Gastrocnemius medialis (tissue), 4 donors: ENCODE measurements around the gene WDSUB1. TPM values are rescaled to one million over a fixed set of nuclear protein-coding genes. Genes with fewer than 3 reads are reported as not detected.

ENCODE experiments used
- ATAC-seq, 2 donors: fragments of 150-250 bp; one replicate each; pipeline ENCODE4 v1.9.1; 2016
- DNase-seq, 2 donors: peaks; one replicate each; pipeline ENCODE4 v3.0.0-alpha.2; 2019
- H3K27ac ChIP-seq, 4 donors: fragments of 200-600 bp; sonication (generic); 1 replicate in 1 of 4; 2 replicates in 3 of 4; pipeline ENCODE4 v1.5.1; 2016 to 2018; ENCODE audit warnings: mild to moderate bottlenecking in 2 of 4, moderate library complexity in 1 of 4
- H3K27me3 ChIP-seq, 3 donors: fragments of 200-600 bp; sonication (generic) in 2 of 3; 1 replicate in 1 of 3; 2 replicates in 2 of 3; pipeline versions ENCODE4 v1.5.1 to v1.6.0; 2016 to 2019; ENCODE audit warnings: mild to moderate bottlenecking in 1 of 3, moderate library complexity in 1 of 3
- H3K36me3 ChIP-seq, 2 donors: fragments of 200-600 bp; sonication (generic) in 1 of 2; one replicate each; pipeline ENCODE4 v1.5.1; 2017 to 2018
- H3K4me1 ChIP-seq, 2 donors: fragments of 200-600 bp; sonication (generic) in 1 of 2; one replicate each; pipeline ENCODE4 v1.5.1; 2016 to 2017; ENCODE audit warnings: mild to moderate bottlenecking in 2 of 2
- H3K4me3 ChIP-seq, 4 donors: fragments of 200-600 bp; sonication (generic) in 3 of 4; 1 replicate in 1 of 4; 2 replicates in 3 of 4; pipeline ENCODE4 v1.5.1; 2016 to 2019; ENCODE audit warnings: mild to moderate bottlenecking in 2 of 4
- H3K9me3 ChIP-seq, 3 donors: fragments of 200-600 bp; sonication (generic) in 2 of 3; 1 replicate in 1 of 3; 2 replicates in 2 of 3; pipeline ENCODE4 v1.5.1; 2016 to 2019
- POLR2A ChIP-seq, 2 donors: fragments of 450-650 bp; IDR thresholded peaks; one replicate each; pipeline ENCODE4 v1.6.1; 2017; ENCODE audit warnings: antibody characterized with exemption in 2 of 2, mild to moderate bottlenecking in 2 of 2, moderate library complexity in 2 of 2
- in situ Hi-C, 4 donors: fragments of 200-750 bp; cut with MboI; loops; one replicate each; pipeline versions ENCODE4 v1.15.0 to v1.8.0; 2017; ENCODE audit warnings: low sequenced_read_pairs in 4 of 4
- intact Hi-C: fragments of 100-400 bp; cut with DNase I; formaldehyde crosslinking; loops from one replicate; pipeline ENCODE4 v1.15.1; 2023; ENCODE audit warnings: low total_unique reads
- total RNA-seq, 4 donors: library from RNA; depleted of rRNA; stranded (reverse); fragments of >200 nt; gene quantifications; one replicate each; pipeline versions ENCODE4 v1.1.0 to v1.2.3, GENCODE V29; 2016
- TF ChIP-seq, protein P1 (sequence below), 5 experiments: fragments of 450-650 bp in 3 of 5; fragments of 200-600 bp in 2 of 5; sonication (generic) in 2 of 5; IDR thresholded peaks in 4 of 5; conservative IDR thresholded peaks in 1 of 5; 1 replicate in 4 of 5; 2 replicates in 1 of 5; pipeline ENCODE4 v1.5.1; 2016 to 2019; ENCODE audit warnings: antibody characterized with exemption in 5 of 5, mild to moderate bottlenecking in 3 of 5, moderate library complexity in 3 of 5

The WDSUB1 gene
- total RNA-seq, 4 donors from 2014 or later = 1.4 to 3.1 (median 2.5) TPM

- Histone ChIP-seq H3K4me3 (no peak overlapping the region), H3K9me3 (no peaks in the 10 kb centered on the region), H3K27ac (no peak overlapping the region), H3K27me3 (no peaks in the 10 kb centered on the region), H3K4me1 (peaks cover 0 to 4% of the 10 kb centered on the region in 2 donors), H3K36me3 (no peaks in the 10 kb centered on the region)
- intact Hi-C loops (no loop called here), in situ Hi-C loops (no loop called here)
- ATAC-seq (peak; percentile 42 to 43), DNase-seq (no peak)
- no peak for TF ChIP-seq POLR2A (IDR thresholded peaks at IDR 0.05)
- TF ChIP-seq, protein P1, sequence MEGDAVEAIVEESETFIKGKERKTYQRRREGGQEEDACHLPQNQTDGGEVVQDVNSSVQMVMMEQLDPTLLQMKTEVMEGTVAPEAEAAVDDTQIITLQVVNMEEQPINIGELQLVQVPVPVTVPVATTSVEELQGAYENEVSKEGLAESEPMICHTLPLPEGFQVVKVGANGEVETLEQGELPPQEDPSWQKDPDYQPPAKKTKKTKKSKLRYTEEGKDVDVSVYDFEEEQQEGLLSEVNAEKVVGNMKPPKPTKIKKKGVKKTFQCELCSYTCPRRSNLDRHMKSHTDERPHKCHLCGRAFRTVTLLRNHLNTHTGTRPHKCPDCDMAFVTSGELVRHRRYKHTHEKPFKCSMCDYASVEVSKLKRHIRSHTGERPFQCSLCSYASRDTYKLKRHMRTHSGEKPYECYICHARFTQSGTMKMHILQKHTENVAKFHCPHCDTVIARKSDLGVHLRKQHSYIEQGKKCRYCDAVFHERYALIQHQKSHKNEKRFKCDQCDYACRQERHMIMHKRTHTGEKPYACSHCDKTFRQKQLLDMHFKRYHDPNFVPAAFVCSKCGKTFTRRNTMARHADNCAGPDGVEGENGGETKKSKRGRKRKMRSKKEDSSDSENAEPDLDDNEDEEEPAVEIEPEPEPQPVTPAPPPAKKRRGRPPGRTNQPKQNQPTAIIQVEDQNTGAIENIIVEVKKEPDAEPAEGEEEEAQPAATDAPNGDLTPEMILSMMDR (IDR thresholded peaks at IDR 0.05 in 4 of 5, conservative IDR thresholded peaks at IDR 0.05 in 1 of 5) = no peak
Measured at GRCh38 chr2:159202568-159203071, 83.9 kb downstream of the WDSUB1 start.

DNA sequence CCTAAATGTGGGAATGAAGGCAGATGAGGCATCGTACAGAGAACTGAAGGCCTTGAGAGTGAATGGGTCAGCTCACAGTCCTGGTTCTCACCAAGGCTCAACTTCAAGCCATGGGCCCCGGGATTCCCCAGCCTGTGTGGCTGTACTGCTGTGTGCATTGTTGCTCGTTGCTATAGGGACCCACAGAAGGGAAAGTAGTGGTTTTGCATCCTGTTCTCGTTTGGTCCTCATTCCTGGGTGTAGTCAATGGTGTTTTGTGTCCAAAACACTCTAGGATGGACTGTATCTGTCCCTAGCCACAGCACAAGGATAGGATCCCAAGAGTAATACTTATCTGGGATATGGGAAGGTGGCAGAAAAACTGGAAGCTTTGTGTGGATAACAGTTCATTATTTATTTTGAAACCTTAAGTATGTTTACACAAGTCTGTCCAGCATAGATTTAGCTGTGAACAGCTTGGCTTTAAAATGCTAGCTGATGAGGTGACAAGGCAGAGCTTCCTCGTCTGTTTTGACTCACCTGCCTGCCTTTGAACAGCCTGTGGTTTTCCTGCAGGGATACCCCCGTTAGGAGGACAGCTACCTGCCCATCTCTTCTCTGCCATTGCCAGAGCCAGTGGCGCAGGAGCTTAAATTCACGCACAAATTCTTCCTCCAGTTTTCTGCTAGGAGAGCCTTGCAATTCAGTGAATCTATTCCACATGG is 85.0 kb downstream of the WDSUB1 start:
- DNase-seq (no peak), ATAC-seq (no peak)
- Histone ChIP-seq H3K27ac (no peak overlapping the region), H3K27me3 (no peaks in the 10 kb centered on the region), H3K9me3 (no peaks in the 10 kb centered on the region), H3K4me1 (peaks cover 0 to under 1% of the 10 kb centered on the region in 2 donors), H3K4me3 (no peak overlapping the region), H3K36me3 (no peaks in the 10 kb centered on the region)
- no peak for TF ChIP-seq POLR2A (IDR thresholded peaks at IDR 0.05)
- TF ChIP-seq, protein P1 (IDR thresholded peaks at IDR 0.05 in 4 of 5, conservative IDR thresholded peaks at IDR 0.05 in 1 of 5) = no peak
- in situ Hi-C loops = no loop called here
- intact Hi-C loops = no loop called here

- Histone ChIP-seq H3K4me3 (no peak overlapping the region), H3K9me3 (no peaks in the 10 kb centered on the region), H3K4me1 (no peaks in the 10 kb centered on the region), H3K27me3 (no peaks in the 10 kb centered on the region), H3K36me3 (no peaks in the 10 kb centered on the region), H3K27ac (no peak overlapping the region)
- intact Hi-C loops = no loop called here
- ATAC-seq = no peak
- TF ChIP-seq POLR2A (IDR thresholded peaks at IDR 0.05) = no peak
- TF ChIP-seq, protein P1 (IDR thresholded peaks at IDR 0.05 in 4 of 5, conservative IDR thresholded peaks at IDR 0.05 in 1 of 5) = no peak
- in situ Hi-C loops = no loop called here
- no peak for DNase-seq
Measured at GRCh38 chr2:159200498-159200897, 86.0 kb downstream of the WDSUB1 start.

DNA sequence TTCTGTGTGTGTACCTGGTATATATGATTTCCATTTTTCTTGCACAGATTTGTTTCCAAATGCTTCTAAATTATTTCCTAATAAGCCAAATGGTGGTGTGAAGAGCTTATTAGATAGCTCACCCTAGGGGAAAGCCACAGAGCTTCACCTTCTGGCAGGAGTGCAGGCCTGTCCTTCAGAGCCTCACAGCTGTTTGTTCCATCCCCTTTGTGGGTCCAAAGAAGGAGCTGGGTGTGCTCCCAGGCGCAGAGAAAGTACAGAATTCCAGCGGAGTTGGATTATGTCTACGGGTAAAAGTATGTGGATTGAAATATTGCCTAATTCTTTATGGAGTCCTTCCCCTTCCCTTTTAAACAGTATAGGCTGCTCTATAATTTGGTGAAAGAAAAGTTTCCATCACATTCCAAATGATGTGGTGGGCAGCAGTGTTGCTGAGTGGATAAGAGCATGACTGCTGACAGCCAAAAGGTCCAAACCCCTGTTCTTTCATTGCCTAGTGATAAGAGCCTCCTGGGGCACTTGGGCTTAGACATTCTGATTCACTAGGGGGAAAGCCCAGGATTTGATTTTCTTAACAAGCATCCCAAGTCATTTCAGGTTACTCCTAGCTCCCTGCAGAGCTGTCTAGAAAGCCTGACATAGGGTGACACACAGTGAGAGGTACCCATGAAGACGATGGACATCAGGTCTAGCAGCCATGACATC is 86.6 kb downstream of the WDSUB1 start:
- in situ Hi-C loops = no loop called here
- ATAC-seq = no peak

More for the DNA sequence above, 86.6 kb downstream of the WDSUB1 start:
- Histone ChIP-seq H3K4me3 (no peak overlapping the region), H3K36me3 (no peaks in the 10 kb centered on the region), H3K27ac (no peak overlapping the region), H3K9me3 (no peaks in the 10 kb centered on the region), H3K4me1 (no peaks in the 10 kb centered on the region), H3K27me3 (no peaks in the 10 kb centered on the region)
- no peak for TF ChIP-seq POLR2A (IDR thresholded peaks at IDR 0.05)
- TF ChIP-seq, protein P1 (IDR thresholded peaks at IDR 0.05 in 4 of 5, conservative IDR thresholded peaks at IDR 0.05 in 1 of 5) = no peak
- intact Hi-C loops = no loop called here
- no peak for DNase-seq
